Measurements from ENCODE around the gene GGA1.
"Not testable (repeated sequence)": the region's sequence is repeated elsewhere in the genome, so short reads cannot be mapped to it uniquely, and the experiment has no call there.

Gene GGA1

GRCh38 chr22:37571258-37571991, 37.2 kb upstream of the GGA1 start:
- ATAC-seq: no peak

- ATAC-seq: no peak
These were observed 36.7 kb upstream of the GGA1 start for GRCh38 chr22:37571992-37572373.

- ATAC-seq: no peak
These were observed 33.1 kb upstream of the GGA1 start for GRCh38 chr22:37575490-37576003.

- ATAC-seq: no peak
These were observed 30.6 kb upstream of the GGA1 start for GRCh38 chr22:37578002-37578401.

GRCh38 chr22:37581504-37581903, 27.1 kb upstream of the GGA1 start:
- no peak for ATAC-seq

GRCh38 chr22:37582526-37582925, 26.1 kb upstream of the GGA1 start:
- ATAC-seq: no peak

- ATAC-seq: no peak
These were observed 20.0 kb upstream of the GGA1 start for GRCh38 chr22:37588546-37589215.

GRCh38 chr22:37589636-37590035, 19.0 kb upstream of the GGA1 start:
- no peak for ATAC-seq

- ATAC-seq: not testable (repeated sequence)
These were observed 17.6 kb upstream of the GGA1 start for GRCh38 chr22:37591081-37591480.

- no peak for ATAC-seq
These were observed 16.7 kb upstream of the GGA1 start for GRCh38 chr22:37591823-37592404.

- no peak for ATAC-seq
These were observed 14.4 kb upstream of the GGA1 start for GRCh38 chr22:37594237-37594636.

- no peak for ATAC-seq
These were observed 9.5 kb upstream of the GGA1 start for GRCh38 chr22:37599153-37599552.

GRCh38 chr22:37601203-37601539, 7.5 kb upstream of the GGA1 start:
- no peak for ATAC-seq

- peak in 1 of 2 donors; percentile 17 for ATAC-seq
These were observed 6.8 kb upstream of the GGA1 start for GRCh38 chr22:37601540-37602442.

- not testable (repeated sequence) for ATAC-seq
These were observed 5.9 kb upstream of the GGA1 start for GRCh38 chr22:37602546-37603277.

- no peak for ATAC-seq
These were observed 4.6 kb upstream of the GGA1 start for GRCh38 chr22:37604074-37604473.

GRCh38 chr22:37604875-37605274, 3.8 kb upstream of the GGA1 start:
- ATAC-seq: no peak

GRCh38 chr22:37607010-37607934, 1.4 kb upstream of the GGA1 start:
- ATAC-seq: peak; percentile 17 to 22

- no peak for ATAC-seq
These were observed 628 bp upstream of the GGA1 start for GRCh38 chr22:37607935-37608476.

- ATAC-seq: no peak
These were observed 862 bp downstream of the GGA1 start for GRCh38 chr22:37609240-37610152.
